GM12873 (cell line): ENCODE data around the gene FAM222B.
A peak's percentile ranks its signal among the peaks of the same experiment; 100 is the strongest.

Source experiments
- TF ChIP-seq, protein P1 (sequence below): IDR thresholded peaks from 2 replicates; pipeline ENCODE4 v1.5.1; 2012; ENCODE audit warnings: low read depth, mild to moderate bottlenecking, moderate library complexity, low read length, control low read depth; ENCODE audit not compliant: insufficient read depth; ENCODE audit errors: missing control alignments

Gene FAM222B

DNA sequence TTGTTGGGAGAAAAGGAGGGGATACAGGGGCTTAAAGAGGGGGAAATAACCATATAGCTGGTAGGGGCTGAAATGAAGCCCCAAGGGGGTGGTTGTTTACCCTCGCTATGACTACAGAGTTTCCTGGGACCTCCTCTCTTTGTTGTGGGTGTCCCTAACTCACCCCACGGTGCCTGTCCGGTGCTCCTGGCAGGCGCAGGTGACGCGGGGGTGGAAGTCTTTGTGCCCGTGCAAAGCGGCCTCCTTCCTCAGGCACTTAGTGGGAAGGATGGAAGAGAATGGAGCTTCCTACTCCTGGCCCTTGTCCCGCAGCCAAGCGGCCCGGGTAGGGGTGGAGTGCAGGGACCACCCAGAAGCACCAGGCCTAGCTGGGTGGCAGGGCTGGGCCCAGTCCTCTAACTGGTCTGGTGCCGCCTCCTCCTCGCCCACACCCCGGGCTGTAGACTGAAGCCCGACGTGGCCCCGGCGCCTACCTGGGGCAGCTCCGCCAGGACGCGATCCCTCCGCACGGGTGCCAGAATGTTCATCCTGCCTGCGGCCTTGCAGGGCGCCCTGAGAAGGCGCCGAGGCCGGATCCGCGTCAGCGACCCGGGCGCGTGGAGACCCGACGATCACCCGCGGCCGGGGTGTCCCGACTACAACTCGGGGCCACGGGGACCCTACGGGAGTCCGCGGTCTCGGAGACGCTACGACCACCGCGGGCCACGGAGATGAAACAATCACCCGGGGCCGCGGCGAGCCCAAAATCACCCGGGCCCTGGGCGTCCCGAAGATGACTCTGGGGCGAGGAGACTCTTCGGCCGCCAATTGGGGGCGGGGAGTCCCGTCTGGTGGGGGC lies 125.6 kb downstream of the FAM222B start:
- TF ChIP-seq, protein P1, sequence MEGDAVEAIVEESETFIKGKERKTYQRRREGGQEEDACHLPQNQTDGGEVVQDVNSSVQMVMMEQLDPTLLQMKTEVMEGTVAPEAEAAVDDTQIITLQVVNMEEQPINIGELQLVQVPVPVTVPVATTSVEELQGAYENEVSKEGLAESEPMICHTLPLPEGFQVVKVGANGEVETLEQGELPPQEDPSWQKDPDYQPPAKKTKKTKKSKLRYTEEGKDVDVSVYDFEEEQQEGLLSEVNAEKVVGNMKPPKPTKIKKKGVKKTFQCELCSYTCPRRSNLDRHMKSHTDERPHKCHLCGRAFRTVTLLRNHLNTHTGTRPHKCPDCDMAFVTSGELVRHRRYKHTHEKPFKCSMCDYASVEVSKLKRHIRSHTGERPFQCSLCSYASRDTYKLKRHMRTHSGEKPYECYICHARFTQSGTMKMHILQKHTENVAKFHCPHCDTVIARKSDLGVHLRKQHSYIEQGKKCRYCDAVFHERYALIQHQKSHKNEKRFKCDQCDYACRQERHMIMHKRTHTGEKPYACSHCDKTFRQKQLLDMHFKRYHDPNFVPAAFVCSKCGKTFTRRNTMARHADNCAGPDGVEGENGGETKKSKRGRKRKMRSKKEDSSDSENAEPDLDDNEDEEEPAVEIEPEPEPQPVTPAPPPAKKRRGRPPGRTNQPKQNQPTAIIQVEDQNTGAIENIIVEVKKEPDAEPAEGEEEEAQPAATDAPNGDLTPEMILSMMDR: no peak

DNA sequence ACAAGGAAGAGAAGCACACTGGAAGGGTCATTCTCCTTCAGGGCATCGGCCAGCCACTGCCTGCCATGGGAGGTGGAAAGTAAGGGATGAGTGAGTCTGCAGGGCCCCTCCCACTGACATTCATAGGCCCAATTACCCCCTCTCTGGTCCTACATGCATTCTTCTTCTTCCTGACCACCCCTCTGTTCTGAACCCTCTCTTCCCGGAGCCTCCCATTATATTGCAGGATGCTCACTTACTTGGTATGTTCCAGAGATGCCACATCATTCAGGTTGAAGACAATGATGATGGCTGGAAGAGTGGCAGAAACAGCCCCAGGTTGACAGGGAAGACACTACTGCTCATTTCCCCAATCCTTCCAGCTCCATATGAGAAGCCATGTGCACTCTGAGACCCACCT lies 127.4 kb downstream of the FAM222B start:
- TF ChIP-seq, protein P1: no peak

DNA sequence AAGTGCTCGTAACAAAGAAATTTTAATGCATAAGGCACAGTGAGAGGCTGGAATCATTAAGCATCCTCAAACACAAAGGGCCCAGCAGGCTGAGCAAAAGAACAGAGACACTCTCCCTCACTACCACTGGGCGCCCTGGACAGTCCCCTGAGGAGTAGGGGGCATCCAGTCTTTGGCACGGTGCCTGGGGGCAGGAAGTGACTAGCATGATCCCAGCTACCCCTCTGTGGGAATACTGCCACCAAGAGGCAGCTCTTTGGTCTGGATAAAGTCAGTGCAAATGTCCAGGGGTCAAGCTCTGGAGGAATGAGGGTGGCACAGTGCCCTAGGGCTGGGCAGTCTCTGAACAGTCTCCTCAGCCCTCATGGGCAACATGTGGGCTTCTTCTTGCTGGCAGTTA lies 128.3 kb downstream of the FAM222B start:
- TF ChIP-seq, protein P1: peak; percentile 7

DNA sequence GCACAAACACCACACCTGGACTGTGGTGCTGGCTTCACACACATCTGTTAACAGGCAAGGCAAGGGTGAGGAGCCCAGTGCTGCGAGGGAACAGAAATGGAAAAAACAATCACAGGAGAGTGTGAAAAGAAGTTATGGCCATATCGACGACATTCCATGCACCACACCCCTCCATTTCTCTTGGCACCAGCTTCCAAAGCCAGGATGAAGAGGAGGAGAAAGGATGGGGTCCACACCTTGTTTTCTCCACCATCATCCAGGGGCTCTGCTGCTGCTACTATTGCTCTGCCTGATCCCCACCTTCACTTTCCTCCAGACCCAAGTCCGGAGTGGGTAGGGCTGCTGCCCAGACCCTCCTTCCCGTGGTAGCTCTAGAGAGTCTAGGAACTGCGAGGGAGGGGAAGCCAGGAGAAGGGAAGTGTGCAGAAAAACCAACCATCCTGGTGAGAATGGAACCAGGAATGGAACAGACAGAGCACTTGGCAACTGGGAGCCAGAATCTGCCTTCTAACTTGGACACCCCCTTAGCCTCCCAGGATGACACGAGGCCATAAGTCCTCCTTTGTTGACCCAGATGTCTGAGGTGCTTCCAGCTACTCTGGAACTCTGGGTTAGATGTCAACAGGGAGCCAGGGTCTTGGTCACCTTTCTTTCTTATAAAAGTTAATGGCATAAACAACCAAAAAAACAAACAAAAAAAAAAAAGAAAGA lies 129.7 kb downstream of the FAM222B start:
- TF ChIP-seq, protein P1: no peak

DNA sequence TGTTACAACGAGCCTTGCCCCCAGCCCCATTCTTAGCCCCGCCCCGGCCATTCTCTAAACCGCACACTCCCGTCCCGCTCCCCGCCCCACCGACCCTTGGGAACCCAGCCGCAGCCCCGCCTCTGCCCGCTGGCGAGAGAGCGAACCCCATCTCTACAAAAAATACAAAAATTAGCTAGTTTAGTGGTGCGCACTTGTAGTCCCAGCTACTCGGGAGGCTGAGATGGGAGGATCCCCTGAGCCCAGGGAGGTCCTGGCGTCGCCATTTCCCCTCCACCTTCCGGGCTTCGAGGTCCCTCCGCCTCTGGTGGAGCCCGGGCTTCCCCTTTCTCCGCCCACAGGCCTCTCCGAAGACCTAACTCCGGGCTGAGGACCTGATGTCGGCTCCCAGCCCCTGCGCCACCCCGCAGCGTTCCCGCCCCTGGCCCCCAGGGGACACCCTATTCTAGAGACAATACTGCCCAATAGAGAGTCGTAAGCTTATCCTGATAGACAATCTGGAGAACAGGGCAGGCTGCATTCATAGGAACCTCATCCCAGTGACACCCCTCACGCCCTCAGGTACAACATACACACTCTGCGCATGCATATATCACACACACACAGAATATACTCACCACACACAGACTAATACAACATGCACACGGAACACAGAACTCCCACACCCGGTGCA lies 130.4 kb downstream of the FAM222B start:
- TF ChIP-seq, protein P1: no peak

DNA sequence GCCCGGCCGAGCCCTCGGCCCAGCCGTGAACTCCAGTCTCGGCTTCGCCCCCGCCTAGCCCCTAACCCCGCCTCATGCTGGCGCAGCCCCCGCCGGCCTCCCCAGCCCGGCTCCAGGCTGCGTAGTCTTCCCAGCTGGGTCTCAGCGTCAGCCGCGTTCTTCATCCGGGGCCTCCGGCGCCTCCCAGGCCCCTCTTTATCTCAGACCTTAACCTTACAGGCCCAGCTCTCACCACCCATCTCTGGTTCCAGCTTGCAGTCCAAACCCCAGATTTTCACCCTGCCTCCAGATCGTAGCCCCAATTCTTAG lies 130.9 kb downstream of the FAM222B start, which contains the start of gene PROCA1:
Gene PROCA1, minus strand, starts transcription at position 166 of the 309 bp plus-strand sequence. CDS start 228 bp downstream, outside the sequence.
- TF ChIP-seq, protein P1: no peak
